A549 (cell line): Measurements from ENCODE around the gene LDLRAD3. TPM values are rescaled to one million over a fixed set of nuclear protein-coding genes. Genes with fewer than 3 reads are reported as not detected.

ENCODE experiments used
- ATAC-seq, 2 experiments: fragments of 200-7000 bp in 1 of 2; fragments of >200 bp in 1 of 2; cut with Nextera tagmentation in 1 of 2; cut with Tn5 transposase in 1 of 2; 3 replicates each; pipeline versions ENCODE4 v1.8.0 to v1.9.1; 2018 to 2020; ENCODE audit warnings: mild to moderate bottlenecking in 1 of 2, moderate library complexity in 1 of 2
- CTCF ChIA-PET: fragments of 300-600 bp; sonication (Branson Sonifier 250); formaldehyde crosslinking; extraction: SDS; loops from one replicate; lab custom pipeline; 2021; ENCODE audit warnings: antibody characterized with exemption, inconsistent platforms; lab: Yijun Ruan, JAX
- POLR2A ChIA-PET: fragments of 350-600 bp; formaldehyde crosslinking; extraction: SDS; loops from one replicate; lab custom pipeline; 2021; ENCODE audit warnings: antibody characterized with exemption, inconsistent platforms; lab: Yijun Ruan, JAX
- DNase-seq, 2 experiments: peaks; one replicate each; pipeline versions ENCODE4 v3.0.0 to v3.0.0-alpha.2; 2011 to 2016; ENCODE audit warnings: low read depth in 1 of 2, low spot score in 1 of 2
- FAIRE-seq: peaks from 2 replicates; lab custom pipeline; 2011; peaks lifted over from hg19 to GRCh38; lab: Jason Lieb, UNC
- H3K27ac ChIP-seq, 2 experiments: fragments of >200 bp; sonication (Bioruptor Twin); formaldehyde crosslinking; 3 replicates each; pipeline ENCODE4 v1.5.1; 2016 to 2017
- H3K4me1 ChIP-seq: fragments of >200 bp; sonication (Bioruptor Twin); formaldehyde crosslinking; 3 replicates; pipeline ENCODE4 v1.6.1; 2016
- H3K4me2 ChIP-seq: fragments of >200 bp; sonication (Bioruptor Twin); formaldehyde crosslinking; 3 replicates; pipeline ENCODE4 v1.6.1; 2016
- H3K4me3 ChIP-seq: fragments of >200 bp; sonication (Bioruptor Twin); formaldehyde crosslinking; 3 replicates; pipeline ENCODE4 v1.5.1; 2016
- H3K9me3 ChIP-seq: fragments of >200 bp; sonication (Bioruptor Twin); formaldehyde crosslinking; 3 replicates; pipeline ENCODE4 v1.6.1; 2016
- BHLHE40 ChIP-seq: IDR thresholded peaks from 2 replicates; pipeline ENCODE4 v1.6.1; 2012; ENCODE audit warnings: low read depth, low read length, inconsistent platforms
- CBX2 ChIP-seq: fragments of 200-600 bp; sonication (generic); IDR thresholded peaks from 2 replicates; pipeline ENCODE4 v1.6.1; 2016; ENCODE audit warnings: low read depth, mild to moderate bottlenecking, borderline replicate concordance
- CHD4 ChIP-seq: fragments of 200-600 bp; sonication (generic); IDR thresholded peaks from 2 replicates; pipeline ENCODE4 v1.6.1; 2016; ENCODE audit warnings: antibody characterized with exemption, mild to moderate bottlenecking, borderline replicate concordance
- FOSB ChIP-seq: fragments of 250-450 bp; sonication (Bioruptor Pico); IDR thresholded peaks from 2 replicates; pipeline ENCODE4 v1.5.0; 2020; ENCODE audit warnings: mild to moderate bottlenecking, moderate library complexity
- FOXS1 ChIP-seq: fragments of 250-450 bp; sonication (Bioruptor Pico); IDR thresholded peaks from 2 replicates; pipeline ENCODE4 v1.5.0; 2020; ENCODE audit warnings: mild to moderate bottlenecking, moderate library complexity
- HDAC2 ChIP-seq: fragments of 200-600 bp; sonication (generic); IDR thresholded peaks from 2 replicates; pipeline ENCODE4 v1.6.1; 2016
- HEYL ChIP-seq: fragments of 250-450 bp; sonication (Bioruptor Pico); IDR thresholded peaks from 2 replicates; pipeline ENCODE4 v1.8.0; 2021; ENCODE audit warnings: mild to moderate bottlenecking, moderate library complexity
- HOXA7 ChIP-seq: fragments of 250-450 bp; sonication (Bioruptor Pico); IDR thresholded peaks from 2 replicates; pipeline ENCODE4 v1.5.0; 2020; ENCODE audit warnings: mild to moderate bottlenecking, moderate library complexity
- HOXB13 ChIP-seq: fragments of 250-450 bp; sonication (Bioruptor Pico); IDR thresholded peaks from 2 replicates; pipeline ENCODE4 v1.5.0; 2020; ENCODE audit warnings: low read depth, mild to moderate bottlenecking, moderate library complexity
- HOXB5 ChIP-seq: fragments of 250-450 bp; sonication (Bioruptor Pico); IDR thresholded peaks from 2 replicates; pipeline ENCODE4 v1.5.0; 2020; ENCODE audit warnings: mild to moderate bottlenecking, moderate library complexity
- JUNB ChIP-seq: fragments of >200 bp; sonication (Bioruptor Twin); formaldehyde crosslinking; IDR thresholded peaks from 2 replicates; pipeline ENCODE4 v1.6.1; 2016
- KDM1A ChIP-seq: fragments of 200-600 bp; sonication (generic); IDR thresholded peaks from 2 replicates; pipeline ENCODE4 v1.6.1; 2016; ENCODE audit warnings: low read depth, mild to moderate bottlenecking
- NFE2L2 ChIP-seq: fragments of 150-350 bp; conservative IDR thresholded peaks from 2 replicates; pipeline ENCODE4 v1.6.1; 2014; ENCODE audit warnings: low read length
- NPAS2 ChIP-seq: fragments of 250-450 bp; sonication (Bioruptor Pico); IDR thresholded peaks from 2 replicates; pipeline ENCODE4 v1.8.0; 2022; ENCODE audit warnings: mild to moderate bottlenecking, moderate library complexity, borderline replicate concordance
- PBX3 ChIP-seq: IDR thresholded peaks from 2 replicates; pipeline ENCODE4 v1.6.1; 2012
- PHF8 ChIP-seq: fragments of 200-600 bp; sonication (generic); IDR thresholded peaks from 2 replicates; pipeline ENCODE4 v1.6.1; 2016; ENCODE audit warnings: low read depth, mild to moderate bottlenecking, antibody characterized with exemption, moderate library complexity, borderline replicate concordance
- RARB ChIP-seq: fragments of 250-450 bp; sonication (Bioruptor Pico); IDR thresholded peaks from 2 replicates; pipeline ENCODE4 v1.8.0; 2021; ENCODE audit warnings: mild to moderate bottlenecking, moderate library complexity
- RCOR1 ChIP-seq: fragments of 150-350 bp; IDR thresholded peaks from 2 replicates; pipeline ENCODE4 v1.6.1; 2014; ENCODE audit warnings: antibody characterized with exemption, low read length, low read depth
- RFX5 ChIP-seq: fragments of 450-650 bp; IDR thresholded peaks from 2 replicates; pipeline ENCODE4 v1.7.1; 2014; ENCODE audit warnings: antibody characterized with exemption, mild to moderate bottlenecking, moderate library complexity
- ZC3H11A ChIP-seq: fragments of 450-650 bp; IDR thresholded peaks from 2 replicates; pipeline ENCODE4 v1.6.1; 2014; ENCODE audit warnings: antibody characterized with exemption, mild to moderate bottlenecking
- ZFP36 ChIP-seq: fragments of 450-650 bp; IDR thresholded peaks from 2 replicates; pipeline ENCODE4 v1.6.1; 2014; ENCODE audit warnings: borderline replicate concordance; ENCODE audit not compliant: partially characterized antibody
- whole genome bisulfite sequencing: methylation state at CpG from one replicate; pipeline ENCODE4 v1.1.6; 2017; ENCODE audit errors: missing lambda C conversion rate; 5-methylcytosine and 5-hydroxymethylcytosine counted together
- polyA plus RNA-seq, 4 experiments: library from polyadenylated mRNA; depleted of rRNA in 3 of 4; stranded (reverse); fragments of >200 nt; fragmentation: RNase III in 1 of 4; extraction: RNeasy Plus Mini Kit Qiagen cat#74134 plus additional on column Dnase treatment in 1 of 4; gene quantifications; 2 replicates in 3 of 4; 3 replicates in 1 of 4; pipeline ENCODE4 v1.2.3, GENCODE V29; 2011 to 2017
- TF ChIP-seq, protein P1 (sequence below): fragments of 150-350 bp; IDR thresholded peaks from 2 replicates; pipeline ENCODE4 v1.6.1; 2014; ENCODE audit warnings: low read depth, mild to moderate bottlenecking, low read length
- TF ChIP-seq, protein P2 (sequence below): fragments of 200-600 bp; sonication (generic); IDR thresholded peaks from 2 replicates; pipeline ENCODE4 v1.6.1; 2016; ENCODE audit warnings: antibody characterized with exemption, mild to moderate bottlenecking, moderate library complexity

LDLRAD3 gene
- polyA plus RNA-seq, 2 of the 4 experiments (the other 2 are of a cell fraction): 10.5 to 13.2 TPM

DNA sequence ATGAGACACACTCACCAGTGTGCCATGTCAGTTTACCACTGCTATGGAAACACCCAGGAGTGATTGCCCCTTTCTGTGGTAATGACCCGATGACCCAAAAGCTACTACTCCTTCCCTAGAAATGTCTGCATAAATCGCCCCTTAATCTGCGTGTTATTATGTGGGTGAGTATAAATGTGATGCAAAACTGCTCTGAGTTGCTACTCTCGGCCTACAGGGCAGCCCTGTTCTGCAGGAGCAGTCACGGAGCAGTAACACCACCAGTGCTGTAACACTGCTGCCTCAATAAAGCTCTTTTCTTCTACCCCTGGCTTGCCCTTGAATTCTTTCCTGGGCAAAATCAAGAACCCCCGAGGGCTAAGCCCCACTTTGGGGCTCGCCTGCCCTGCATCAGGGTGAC lies 9.6 kb upstream of the LDLRAD3 start (continued):
- TF ChIP-seq PHF8 (no peak), HOXA7 (CRISPR knock-in tag) (no peak)

- DNase-seq: no peak
- no peak overlapping the region for H3K27ac ChIP-seq
- WGBS: 39% methylated on average over 4 of the region's 4 CpGs
- 0 out of 3 replicates have a peak, but pooled peaks cover 4% of the 10 kb centered on the region for H3K9me3 ChIP-seq
- FAIRE-seq: no peak
- no peak overlapping the region for H3K4me2 ChIP-seq
- TF ChIP-seq BHLHE40: no peak
- no peak for TF ChIP-seq FOSB (CRISPR knock-in tag)
- TF ChIP-seq FOXS1: no peak
- no peak for TF ChIP-seq HOXB5
- TF ChIP-seq, protein P1, sequence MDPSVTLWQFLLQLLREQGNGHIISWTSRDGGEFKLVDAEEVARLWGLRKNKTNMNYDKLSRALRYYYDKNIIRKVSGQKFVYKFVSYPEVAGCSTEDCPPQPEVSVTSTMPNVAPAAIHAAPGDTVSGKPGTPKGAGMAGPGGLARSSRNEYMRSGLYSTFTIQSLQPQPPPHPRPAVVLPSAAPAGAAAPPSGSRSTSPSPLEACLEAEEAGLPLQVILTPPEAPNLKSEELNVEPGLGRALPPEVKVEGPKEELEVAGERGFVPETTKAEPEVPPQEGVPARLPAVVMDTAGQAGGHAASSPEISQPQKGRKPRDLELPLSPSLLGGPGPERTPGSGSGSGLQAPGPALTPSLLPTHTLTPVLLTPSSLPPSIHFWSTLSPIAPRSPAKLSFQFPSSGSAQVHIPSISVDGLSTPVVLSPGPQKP: no peak
- CTCF ChIA-PET: interaction anchor here (1.0 kb wide), 1 partner anchor 113 kb away, joined by 5 read pairs; no protein-coding TSS in a partner anchor
- ATAC-seq: no peak
- POLR2A ChIA-PET: no interaction called here
- no peak overlapping the region for H3K4me3 ChIP-seq
- no peaks in the 10 kb centered on the region for H3K4me1 ChIP-seq
Observed at GRCh38 chr11:35934981-35935380, 8.9 kb upstream of the LDLRAD3 start.

- H3K9me3 ChIP-seq: 0 out of 3 replicates have a peak, but pooled peaks cover 4% of the 10 kb centered on the region
- no peak for DNase-seq
- no peak overlapping the region for H3K4me2 ChIP-seq
- H3K27ac ChIP-seq: no peak overlapping the region
- WGBS: 33% methylated on average over 1 of the region's 1 CpG
- no peaks in the 10 kb centered on the region for H3K4me1 ChIP-seq
- no peak overlapping the region for H3K4me3 ChIP-seq
- POLR2A ChIA-PET: no interaction called here
- no peak for ATAC-seq
- CTCF ChIA-PET: interaction anchor here (1.0 kb wide), 1 partner anchor 114 kb away, joined by 5 read pairs; no protein-coding TSS in a partner anchor
- no peak for FAIRE-seq
- TF ChIP-seq, protein P1: no peak
Observed at GRCh38 chr11:35935390-35935789, 8.5 kb upstream of the LDLRAD3 start.

- no peak overlapping the region for H3K4me3 ChIP-seq
- no peak for TF ChIP-seq NFE2L2
- no peak for TF ChIP-seq JUNB
- TF ChIP-seq, protein P2, sequence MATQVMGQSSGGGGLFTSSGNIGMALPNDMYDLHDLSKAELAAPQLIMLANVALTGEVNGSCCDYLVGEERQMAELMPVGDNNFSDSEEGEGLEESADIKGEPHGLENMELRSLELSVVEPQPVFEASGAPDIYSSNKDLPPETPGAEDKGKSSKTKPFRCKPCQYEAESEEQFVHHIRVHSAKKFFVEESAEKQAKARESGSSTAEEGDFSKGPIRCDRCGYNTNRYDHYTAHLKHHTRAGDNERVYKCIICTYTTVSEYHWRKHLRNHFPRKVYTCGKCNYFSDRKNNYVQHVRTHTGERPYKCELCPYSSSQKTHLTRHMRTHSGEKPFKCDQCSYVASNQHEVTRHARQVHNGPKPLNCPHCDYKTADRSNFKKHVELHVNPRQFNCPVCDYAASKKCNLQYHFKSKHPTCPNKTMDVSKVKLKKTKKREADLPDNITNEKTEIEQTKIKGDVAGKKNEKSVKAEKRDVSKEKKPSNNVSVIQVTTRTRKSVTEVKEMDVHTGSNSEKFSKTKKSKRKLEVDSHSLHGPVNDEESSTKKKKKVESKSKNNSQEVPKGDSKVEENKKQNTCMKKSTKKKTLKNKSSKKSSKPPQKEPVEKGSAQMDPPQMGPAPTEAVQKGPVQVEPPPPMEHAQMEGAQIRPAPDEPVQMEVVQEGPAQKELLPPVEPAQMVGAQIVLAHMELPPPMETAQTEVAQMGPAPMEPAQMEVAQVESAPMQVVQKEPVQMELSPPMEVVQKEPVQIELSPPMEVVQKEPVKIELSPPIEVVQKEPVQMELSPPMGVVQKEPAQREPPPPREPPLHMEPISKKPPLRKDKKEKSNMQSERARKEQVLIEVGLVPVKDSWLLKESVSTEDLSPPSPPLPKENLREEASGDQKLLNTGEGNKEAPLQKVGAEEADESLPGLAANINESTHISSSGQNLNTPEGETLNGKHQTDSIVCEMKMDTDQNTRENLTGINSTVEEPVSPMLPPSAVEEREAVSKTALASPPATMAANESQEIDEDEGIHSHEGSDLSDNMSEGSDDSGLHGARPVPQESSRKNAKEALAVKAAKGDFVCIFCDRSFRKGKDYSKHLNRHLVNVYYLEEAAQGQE: no peak
- TF ChIP-seq HEYL: no peak
- TF ChIP-seq CHD4: no peak
- no peak for TF ChIP-seq HOXB13 (CRISPR knock-in tag)
- TF ChIP-seq NPAS2 (CRISPR knock-in tag): no peak
- TF ChIP-seq CBX2: no peak
- no peak for TF ChIP-seq ZFP36
- TF ChIP-seq HOXB5: no peak
- TF ChIP-seq ZC3H11A: no peak
- TF ChIP-seq RFX5: no peak
- TF ChIP-seq PBX3: no peak
- TF ChIP-seq RARB (CRISPR knock-in tag): no peak
- no peak for TF ChIP-seq FOXS1
- TF ChIP-seq RCOR1: no peak
- no peak for TF ChIP-seq PHF8
- TF ChIP-seq KDM1A: no peak
- no peak for TF ChIP-seq HDAC2
- TF ChIP-seq HOXA7 (CRISPR knock-in tag): no peak
- H3K4me2 ChIP-seq: no peak overlapping the region
- no peak for FAIRE-seq
- no peak for ATAC-seq
- DNase-seq: no peak
- POLR2A ChIA-PET: no interaction called here
- 22% methylated on average over 3 of the region's 3 CpGs for WGBS
- no peak overlapping the region for H3K27ac ChIP-seq
- H3K9me3 ChIP-seq: 0 out of 3 replicates have a peak, but pooled peaks cover under 1% of the 10 kb centered on the region
- H3K4me1 ChIP-seq: no peaks in the 10 kb centered on the region
- CTCF ChIA-PET: interaction anchor here (0.6 to 1.9 kb wide), 2 partner anchors 38 to 115 kb away, joined by 3 to 7 read pairs; no protein-coding TSS in a partner anchor
Observed at GRCh38 chr11:35937111-35937510, 6.8 kb upstream of the LDLRAD3 start.
